OCI-LY7 (cell line): ENCODE results near the gene RXRB. TPM values are rescaled to one million over a fixed set of nuclear protein-coding genes. Genes with fewer than 3 reads are reported as not detected.

ENCODE experiments used
- BruUV-seq: library from RNA; stranded (reverse); fragments of 400-500 nt; replicated peaks from 2 replicates; lab custom pipeline; 2021; lab: Mats Ljungman, UMichigan
- CTCF ChIA-PET: fragments of 300-600 bp; sonication (Branson Sonifier 250); formaldehyde crosslinking; loops from one replicate; lab custom pipeline; 2022; ENCODE audit warnings: antibody characterized with exemption; ENCODE audit not compliant: unreplicated experiment; lab: Charles Lee
- POLR2A ChIA-PET: fragments of 300-600 bp; sonication (Branson Sonifier 250); formaldehyde crosslinking; loops from one replicate; lab custom pipeline; 2022; ENCODE audit warnings: antibody characterized with exemption; lab: Charles Lee
- DNase-seq: peaks from one replicate; pipeline ENCODE4 v3.0.0-alpha.2; 2015; ENCODE audit warnings: low spot score
- H2AFZ ChIP-seq: fragments of 200-600 bp; sonication (generic), shearing (Covaris generic); 2 replicates; pipeline ENCODE4 v1.6.1; 2014; ENCODE audit warnings: mild to moderate bottlenecking, antibody characterized with exemption, low read length, moderate library complexity
- H3K27ac ChIP-seq: fragments of 200-600 bp; sonication (generic); 2 replicates; pipeline ENCODE4 v1.5.1; 2014; ENCODE audit warnings: mixed run types, low read depth, mild to moderate bottlenecking, moderate library complexity, low read length, inconsistent platforms; ENCODE audit not compliant: poor library complexity, severe bottlenecking
- H3K36me3 ChIP-seq: fragments of 200-600 bp; sonication (generic); 2 replicates; pipeline ENCODE4 v1.6.1; 2014; ENCODE audit warnings: mild to moderate bottlenecking, antibody characterized with exemption, low read length, moderate library complexity, mixed read lengths; ENCODE audit not compliant: insufficient read depth
- H3K4me1 ChIP-seq: fragments of 200-600 bp; sonication (generic); 2 replicates; pipeline ENCODE4 v1.5.1; 2014; ENCODE audit warnings: mild to moderate bottlenecking, low read length; ENCODE audit not compliant: insufficient read depth, poor library complexity, severe bottlenecking
- H3K4me2 ChIP-seq: fragments of 200-600 bp; sonication (generic); 2 replicates; pipeline ENCODE4 v1.6.1; 2014; ENCODE audit warnings: mild to moderate bottlenecking, low read length
- H3K4me3 ChIP-seq: fragments of 200-600 bp; sonication (generic); 2 replicates; pipeline ENCODE4 v1.5.1; 2014; ENCODE audit warnings: mild to moderate bottlenecking, low read depth, low read length; ENCODE audit not compliant: poor library complexity, severe bottlenecking
- H3K79me2 ChIP-seq: fragments of 200-600 bp; sonication (generic); 2 replicates; pipeline ENCODE4 v1.6.1; 2016; ENCODE audit warnings: low read depth, mild to moderate bottlenecking, low read length, moderate library complexity, mixed read lengths; ENCODE audit not compliant: insufficient read depth
- H3K9me2 ChIP-seq: fragments of 200-600 bp; sonication (generic); 2 replicates; pipeline ENCODE4 v1.6.1; 2016; ENCODE audit warnings: mild to moderate bottlenecking, low read length, mixed read lengths; ENCODE audit not compliant: insufficient read depth
- H3K9me3 ChIP-seq: fragments of 200-600 bp; sonication (generic); 2 replicates; pipeline ENCODE4 v1.6.1; 2014; ENCODE audit warnings: mild to moderate bottlenecking, mixed run types, low read length, mixed read lengths
- H4K20me1 ChIP-seq: fragments of 200-600 bp; sonication (generic); 2 replicates; pipeline ENCODE4 v1.6.1; 2014; ENCODE audit warnings: mild to moderate bottlenecking, antibody characterized with exemption, low read length, moderate library complexity, mixed read lengths; ENCODE audit not compliant: insufficient read depth
- EZH2phosphoT487 ChIP-seq: fragments of 200-600 bp; sonication (generic); IDR thresholded peaks from 2 replicates; pipeline ENCODE4 v1.6.1; 2018; ENCODE audit warnings: low read depth, borderline replicate concordance, mild to moderate bottlenecking, mixed run types, antibody characterized with exemption, low read length, moderate library complexity, mixed read lengths
- intact Hi-C: fragments of 100-400 bp; cut with micrococcal nuclease; formaldehyde crosslinking; loops from one replicate; pipeline ENCODE4 v1.10.0; 2022; ENCODE audit not compliant: unreplicated experiment
- total RNA-seq, 2 experiments: library from RNA; depleted of rRNA in 1 of 2; stranded (reverse); fragments of >200 nt in 1 of 2; shearing (Covaris generic) in 1 of 2; gene quantifications; 2 replicates each; pipeline ENCODE4 v1.2.3, GENCODE V29; 2014 to 2022
- TF ChIP-seq, protein P1 (sequence below): fragments of 200-600 bp; sonication (generic); conservative IDR thresholded peaks from 2 replicates; pipeline ENCODE4 v1.5.1; 2014; ENCODE audit warnings: mild to moderate bottlenecking, antibody characterized with exemption, low read length, moderate library complexity, mixed read lengths

RXRB gene
- total RNA-seq, 2 experiments from 2014 or later = 32.5 to 47.3 TPM

DNA sequence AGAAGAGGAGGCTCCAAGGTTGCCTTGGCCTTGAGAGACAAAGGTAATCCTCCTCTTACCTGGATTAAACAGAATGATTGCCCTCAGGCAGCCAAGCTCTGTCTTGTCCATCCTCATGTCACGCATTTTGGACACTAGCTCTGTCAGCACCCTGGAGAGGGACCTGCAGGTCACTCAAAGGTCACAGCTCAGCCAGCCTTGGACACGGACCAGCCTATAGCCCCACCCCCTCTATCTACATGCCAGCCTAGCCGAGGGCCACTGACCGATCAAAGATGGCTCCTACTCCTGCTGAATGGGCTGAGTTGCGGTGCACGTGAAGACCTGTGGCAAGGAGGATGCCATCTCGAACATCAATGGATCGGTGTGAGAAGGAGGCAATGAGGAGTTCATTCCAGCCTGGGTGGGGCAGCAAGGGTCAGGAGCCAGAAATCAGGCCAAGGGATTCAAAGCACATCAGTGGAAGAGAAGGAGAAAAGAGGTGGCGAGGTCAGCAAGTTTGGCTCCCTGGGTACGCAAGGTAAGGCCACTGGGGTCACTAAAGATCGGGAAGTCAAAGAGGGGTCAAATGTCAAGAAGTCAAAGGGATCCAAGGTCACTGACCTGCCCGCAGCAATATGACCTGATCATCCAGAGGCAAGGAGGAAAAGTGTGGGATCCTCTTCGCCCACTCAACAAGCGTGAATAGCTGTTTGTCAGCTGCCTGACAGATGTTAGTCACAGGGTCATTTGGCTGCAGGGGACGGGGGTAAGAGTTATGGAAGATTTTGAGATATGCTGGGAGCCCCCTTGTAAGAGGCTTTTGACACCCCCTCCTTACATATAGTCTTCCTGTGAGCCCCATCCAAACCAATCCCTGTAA lies 4.9 kb downstream of the RXRB start:
- H3K4me2 ChIP-seq = no peak overlapping the region
- H4K20me1 ChIP-seq = no peaks in the 10 kb centered on the region; the same call in 1 of the 2 replicates
- BruUV-seq = no TSS peak
- peaks cover 24% of the 10 kb centered on the region for H3K4me1 ChIP-seq
- H3K9me3 ChIP-seq = no peaks in the 10 kb centered on the region
- no peak overlapping the region for H3K4me3 ChIP-seq
- H3K79me2 ChIP-seq = peaks cover 13% of the 10 kb centered on the region; the same call in 1 of the 2 replicates
- no peak overlapping the region for H3K27ac ChIP-seq
- POLR2A ChIA-PET = no interaction called here
- peaks cover 47% of the 10 kb centered on the region for H3K36me3 ChIP-seq
- no peak overlapping the region for H2AFZ ChIP-seq
- H3K9me2 ChIP-seq = no peaks in the 10 kb centered on the region
- intact Hi-C loops = loop anchor here (2.0 kb wide), 1 partner anchor 35 kb away; no protein-coding TSS in a partner anchor
- no peak for TF ChIP-seq EZH2phosphoT487
- TF ChIP-seq, protein P1, sequence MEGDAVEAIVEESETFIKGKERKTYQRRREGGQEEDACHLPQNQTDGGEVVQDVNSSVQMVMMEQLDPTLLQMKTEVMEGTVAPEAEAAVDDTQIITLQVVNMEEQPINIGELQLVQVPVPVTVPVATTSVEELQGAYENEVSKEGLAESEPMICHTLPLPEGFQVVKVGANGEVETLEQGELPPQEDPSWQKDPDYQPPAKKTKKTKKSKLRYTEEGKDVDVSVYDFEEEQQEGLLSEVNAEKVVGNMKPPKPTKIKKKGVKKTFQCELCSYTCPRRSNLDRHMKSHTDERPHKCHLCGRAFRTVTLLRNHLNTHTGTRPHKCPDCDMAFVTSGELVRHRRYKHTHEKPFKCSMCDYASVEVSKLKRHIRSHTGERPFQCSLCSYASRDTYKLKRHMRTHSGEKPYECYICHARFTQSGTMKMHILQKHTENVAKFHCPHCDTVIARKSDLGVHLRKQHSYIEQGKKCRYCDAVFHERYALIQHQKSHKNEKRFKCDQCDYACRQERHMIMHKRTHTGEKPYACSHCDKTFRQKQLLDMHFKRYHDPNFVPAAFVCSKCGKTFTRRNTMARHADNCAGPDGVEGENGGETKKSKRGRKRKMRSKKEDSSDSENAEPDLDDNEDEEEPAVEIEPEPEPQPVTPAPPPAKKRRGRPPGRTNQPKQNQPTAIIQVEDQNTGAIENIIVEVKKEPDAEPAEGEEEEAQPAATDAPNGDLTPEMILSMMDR = no peak
- DNase-seq = no peak
- CTCF ChIA-PET = no interaction called here

DNA sequence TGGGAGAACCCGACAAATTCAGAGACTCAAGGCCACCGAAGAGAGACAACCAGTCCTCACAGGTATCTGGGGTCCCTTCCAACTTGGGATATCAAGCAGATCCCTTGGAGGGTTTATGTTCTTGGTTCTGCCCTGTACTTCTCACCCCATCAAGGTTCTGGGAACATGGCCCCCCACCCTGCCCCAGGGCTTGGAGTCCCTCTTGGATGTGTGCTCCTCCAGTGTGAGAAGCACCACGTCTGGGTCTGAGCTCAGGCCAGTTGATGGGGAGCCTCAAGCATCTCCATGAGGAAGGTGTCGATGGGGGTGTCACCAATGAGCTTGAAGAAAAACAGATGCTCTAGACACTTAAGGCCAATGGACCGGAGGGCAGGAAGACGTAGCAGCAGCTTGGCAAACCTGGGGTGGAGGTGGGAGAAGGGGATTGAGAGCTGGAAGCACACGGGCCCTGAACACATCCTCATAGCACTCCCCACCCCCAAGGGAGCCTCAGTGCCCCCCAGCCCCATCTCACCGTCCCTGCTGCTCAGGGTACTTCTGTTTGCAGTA lies 6.0 kb downstream of the RXRB start:
- intact Hi-C loops = no loop called here
- no peaks in the 10 kb centered on the region for H3K9me2 ChIP-seq
- no peak overlapping the region for H3K4me3 ChIP-seq
- H3K36me3 ChIP-seq = peaks cover 47% of the 10 kb centered on the region
- no peak overlapping the region for H3K4me2 ChIP-seq
- no peaks in the 10 kb centered on the region; the same call in 1 of the 2 replicates for H4K20me1 ChIP-seq
- POLR2A ChIA-PET = no interaction called here
- TF ChIP-seq, protein P1 = no peak
- no peak for TF ChIP-seq EZH2phosphoT487
- no peak for DNase-seq
- no peak overlapping the region for H3K27ac ChIP-seq
- H3K79me2 ChIP-seq = peaks cover 8% of the 10 kb centered on the region; the same call in 1 of the 2 replicates
- peaks cover 22% of the 10 kb centered on the region for H3K4me1 ChIP-seq
- CTCF ChIA-PET = no interaction called here
- no TSS peak for BruUV-seq
- H2AFZ ChIP-seq = no peak overlapping the region
- H3K9me3 ChIP-seq = no peaks in the 10 kb centered on the region

DNA sequence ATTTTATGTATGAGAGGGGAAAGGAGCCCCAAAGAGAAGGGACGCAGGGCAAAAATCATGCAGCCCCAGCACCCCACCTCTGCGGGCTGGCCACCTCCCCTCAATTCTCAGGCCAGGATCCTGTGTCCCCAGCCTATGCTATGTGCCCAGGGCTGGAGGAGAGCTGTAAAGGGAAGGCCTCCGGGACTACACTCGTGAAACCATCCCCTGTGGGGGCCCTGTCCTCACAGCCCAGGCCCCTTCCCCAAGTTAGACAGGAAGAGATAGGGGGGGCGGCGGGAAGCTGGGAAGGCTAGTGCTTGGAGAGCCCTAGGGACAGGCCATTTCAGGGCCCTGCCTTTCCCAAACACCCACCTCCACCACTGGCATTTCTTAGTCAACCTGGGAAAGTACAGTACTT lies 6.8 kb downstream of the RXRB start:
- peaks cover 47% of the 10 kb centered on the region for H3K36me3 ChIP-seq
- no peak for DNase-seq
- no peaks in the 10 kb centered on the region for H3K9me2 ChIP-seq
- H4K20me1 ChIP-seq = no peaks in the 10 kb centered on the region; the same call in 1 of the 2 replicates
- no peaks in the 10 kb centered on the region for H3K9me3 ChIP-seq
- H3K79me2 ChIP-seq = no peaks in the 10 kb centered on the region; the same call in 1 of the 2 replicates
- H2AFZ ChIP-seq = no peak overlapping the region
- H3K4me3 ChIP-seq = no peak overlapping the region
- no peak overlapping the region for H3K27ac ChIP-seq
- intact Hi-C loops = no loop called here
- CTCF ChIA-PET = no interaction called here
- BruUV-seq = no TSS peak
- H3K4me1 ChIP-seq = peaks cover 14% of the 10 kb centered on the region
- TF ChIP-seq, protein P1 = no peak
- TF ChIP-seq EZH2phosphoT487 = no peak
- POLR2A ChIA-PET = no interaction called here
- no peak overlapping the region for H3K4me2 ChIP-seq
